Uterus (tissue), 2 donors: ENCODE results near the gene CYP4F12.

Experiments used
- CTCF ChIP-seq, 4 experiments: fragments of 200-600 bp in 2 of 4; fragments of 450-650 bp in 2 of 4; sonication (generic) in 2 of 4; IDR thresholded peaks; one replicate each; pipeline ENCODE4 v1.5.1; 2016 to 2019; ENCODE audit warnings: antibody characterized with exemption in 4 of 4, mild to moderate bottlenecking in 2 of 4, moderate library complexity in 1 of 4
- POLR2A ChIP-seq, 2 donors: fragments of 450-650 bp; IDR thresholded peaks; one replicate each; pipeline ENCODE4 v1.6.1; 2016; ENCODE audit warnings: antibody characterized with exemption in 2 of 2, mild to moderate bottlenecking in 1 of 2, moderate library complexity in 1 of 2

GRCh38 chr19:15652559-15653278 lies 20.2 kb upstream of the CYP4F12 start:
- TF ChIP-seq CTCF (IDR thresholded peaks at IDR 0.05), result no peak
- TF ChIP-seq POLR2A (IDR thresholded peaks at IDR 0.05), result no peak
